ENCODE measurements around the gene KRTDAP.

KRTDAP gene

GRCh38 chr19:35498220-35498619 lies 8.0 kb upstream of the KRTDAP start:
- TF ChIP-seq CTCF (IDR thresholded peaks at IDR 0.05; ENCODE audit: low read depth, low read length), result no peak
- no peak overlapping the region for H3K4me3 ChIP-seq (replicated peaks in 1 of 2; ENCODE audit: low read depth in 2 of 2, low read length in 2 of 2)
- DNase-seq (ENCODE audit: low read depth in 2 of 2), result no peak

- DNase-seq (ENCODE audit: low read depth in 2 of 2), result no peak
- TF ChIP-seq CTCF (IDR thresholded peaks at IDR 0.05; ENCODE audit: low read depth, low read length), result no peak
- H3K4me3 ChIP-seq (replicated peaks in 1 of 2; ENCODE audit: low read depth in 2 of 2, low read length in 2 of 2), result no peak overlapping the region
Observed at GRCh38 chr19:35497406-35497805, 7.1 kb upstream of the KRTDAP start.

- peak; percentile 70 to 76 for DNase-seq (ENCODE audit: low read depth in 2 of 2)
- TF ChIP-seq CTCF (IDR thresholded peaks at IDR 0.05; ENCODE audit: low read depth, low read length), result peak; percentile 100
- no peak overlapping the region for H3K4me3 ChIP-seq (replicated peaks in 1 of 2; ENCODE audit: low read depth in 2 of 2, low read length in 2 of 2)
Observed at GRCh38 chr19:35495107-35496064, 5.1 kb upstream of the KRTDAP start.

GRCh38 chr19:35493971-35494370 lies 3.7 kb upstream of the KRTDAP start:
- no peak for DNase-seq (ENCODE audit: low read depth in 2 of 2)
- H3K4me3 ChIP-seq (replicated peaks in 1 of 2; ENCODE audit: low read depth in 2 of 2, low read length in 2 of 2), result no peak overlapping the region
- TF ChIP-seq CTCF (IDR thresholded peaks at IDR 0.05; ENCODE audit: low read depth, low read length), result no peak

- H3K4me3 ChIP-seq (replicated peaks in 1 of 2; ENCODE audit: low read depth in 2 of 2, low read length in 2 of 2), result no peak overlapping the region
- TF ChIP-seq CTCF (IDR thresholded peaks at IDR 0.05; ENCODE audit: low read depth, low read length), result no peak
- DNase-seq (ENCODE audit: low read depth in 2 of 2), result no peak
Observed at GRCh38 chr19:35491836-35492360, 1.6 kb upstream of the KRTDAP start.

- no peak overlapping the region for H3K4me3 ChIP-seq (replicated peaks in 1 of 2; ENCODE audit: low read depth in 2 of 2, low read length in 2 of 2)
- DNase-seq (ENCODE audit: low read depth in 2 of 2), result no peak
- no peak for TF ChIP-seq CTCF (IDR thresholded peaks at IDR 0.05; ENCODE audit: low read depth, low read length)
Observed at GRCh38 chr19:35488677-35489076, 1.6 kb downstream of the KRTDAP start.
